ENCODE results near the gene RAB11FIP3.

Gene RAB11FIP3

DNA sequence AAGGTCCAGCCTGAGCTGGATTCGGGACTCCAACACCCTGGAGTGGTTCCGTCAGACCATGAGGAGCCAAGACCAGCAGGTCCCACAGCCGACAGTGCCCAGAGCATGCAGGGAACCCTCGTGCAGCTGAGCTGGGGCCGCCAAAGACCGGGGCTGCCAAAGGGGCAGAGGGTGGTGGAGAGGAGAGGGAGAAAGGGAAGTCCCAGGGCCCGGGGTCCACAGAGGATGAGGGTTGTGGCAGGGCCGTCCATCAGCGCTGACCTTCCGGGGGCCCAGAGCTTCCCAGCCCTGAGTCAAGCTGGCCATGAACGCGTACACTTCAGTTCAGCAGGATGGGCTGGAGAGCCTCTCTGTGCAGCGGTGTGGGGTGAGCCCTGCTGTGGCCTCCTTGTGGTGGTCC, 95.4 kb downstream of the RAB11FIP3 start:
- peaks cover 41 to 67% of the 10 kb centered on the region in 2 experiments for H3K36me3 ChIP-seq (ENCODE audit: control insufficient read depth in 1 of 2, insufficient read depth in 2 of 2, low read depth in 1 of 2, low read length in 2 of 2)
- H3K4ac ChIP-seq (ENCODE audit: low read depth in 1 of 2, low read length in 2 of 2) = no peak overlapping the region
- no peak for DNase-seq
- no peak overlapping the region for H4K8ac ChIP-seq (ENCODE audit: low read length)
- no peak overlapping the region for H2BK120ac ChIP-seq (ENCODE audit: low read depth, low read length)
- no peak overlapping the region for H3K14ac ChIP-seq (ENCODE audit: low read length in 2 of 2)
- no peak overlapping the region for H2AFZ ChIP-seq (ENCODE audit: low read depth, low read length)
- no peaks in the 10 kb centered on the region for H3K9me3 ChIP-seq (ENCODE audit: control insufficient read depth, low read length)
- no peak overlapping the region for H3K27ac ChIP-seq (ENCODE audit: low read length, poor library complexity, severe bottlenecking)
- WGBS = 96% methylated on average over 13 of the region's 13 CpGs
- no peaks in the 10 kb centered on the region for H3K27me3 ChIP-seq (ENCODE audit: control insufficient read depth in 1 of 2, insufficient read depth in 1 of 2, low read length in 2 of 2)
- H3K23ac ChIP-seq (ENCODE audit: low read length in 2 of 2) = no peak overlapping the region
- no peak overlapping the region for H2BK15ac ChIP-seq (ENCODE audit: low read depth, poor library complexity, severe bottlenecking)
- H3K4me2 ChIP-seq (ENCODE audit: low read length, poor library complexity, severe bottlenecking) = no peak overlapping the region
- H3K79me1 ChIP-seq (replicated peaks; ENCODE audit: low read length, poor library complexity, severe bottlenecking) = peaks cover 13% of the 10 kb centered on the region
- peaks cover 19% of the 10 kb centered on the region for H3K4me1 ChIP-seq (ENCODE audit: control insufficient read depth, insufficient read depth, low read depth, low read length)
- no peak overlapping the region for H4K91ac ChIP-seq (ENCODE audit: low read length)
- no peak overlapping the region for H2BK12ac ChIP-seq (ENCODE audit: low read length in 2 of 2)
- H2AK5ac ChIP-seq (ENCODE audit: low read length, severe bottlenecking) = no peak overlapping the region
- H3K9ac ChIP-seq (ENCODE audit: low read length) = no peak overlapping the region
- H3K18ac ChIP-seq (ENCODE audit: low read depth in 1 of 2, low read length in 2 of 2) = no peak overlapping the region
- H2BK5ac ChIP-seq (ENCODE audit: low read depth, low read length, poor library complexity, severe bottlenecking) = no peak overlapping the region
- H3K4me3 ChIP-seq (ENCODE audit: insufficient read depth in 1 of 2, low read depth in 1 of 2, low read length in 2 of 2) = no peak overlapping the region

DNA sequence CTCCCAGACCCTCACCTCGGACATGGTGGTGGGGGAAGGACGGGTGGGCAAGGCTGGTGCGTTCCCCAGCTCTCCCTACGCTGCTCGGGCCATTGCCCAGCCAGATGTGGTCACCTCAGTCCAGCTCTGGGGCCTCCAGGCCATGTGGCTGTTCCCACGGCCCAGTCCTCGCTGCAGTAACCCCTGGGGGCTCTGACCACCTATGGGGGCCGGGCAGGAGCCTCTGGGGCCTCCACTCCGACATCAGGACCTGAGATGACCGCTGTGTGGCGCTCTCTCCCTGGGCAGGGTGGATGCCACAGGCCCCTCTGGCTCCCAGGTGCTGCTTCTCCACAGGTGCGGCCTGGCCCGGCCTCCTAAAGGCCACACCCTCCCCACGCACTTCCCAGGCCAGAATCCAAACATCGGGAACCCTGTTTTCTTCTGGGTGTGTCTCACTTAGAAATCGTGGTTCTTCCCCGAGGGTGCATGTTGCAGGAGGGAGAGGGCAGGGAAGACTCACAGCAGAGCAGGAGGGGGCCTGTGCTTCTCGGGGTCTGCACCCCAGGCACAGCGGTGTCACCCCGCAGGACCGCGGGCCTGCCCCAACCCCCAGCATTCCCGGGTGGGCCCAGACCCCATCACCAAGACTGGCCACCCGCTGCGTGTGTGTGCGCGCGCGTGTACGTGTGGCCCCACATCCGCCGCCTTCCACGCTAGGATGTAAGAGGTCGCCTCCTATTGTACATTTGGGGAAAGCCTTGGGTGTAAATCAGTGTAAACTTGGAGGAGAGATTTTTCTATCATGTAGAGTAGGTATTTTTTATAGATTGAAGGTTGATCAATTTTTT, 96.1 kb downstream of the RAB11FIP3 start:
- peak overlapping the region; percentile 8 for H2BK15ac ChIP-seq (ENCODE audit: low read depth, poor library complexity, severe bottlenecking)
- H2BK5ac ChIP-seq (ENCODE audit: low read depth, low read length, poor library complexity, severe bottlenecking) = no peak overlapping the region
- H3K4ac ChIP-seq (ENCODE audit: low read depth in 1 of 2, low read length in 2 of 2) = no peak overlapping the region
- H3K79me1 ChIP-seq (replicated peaks; ENCODE audit: low read length, poor library complexity, severe bottlenecking) = peaks cover 13% of the 10 kb centered on the region
- no peak overlapping the region for H2BK120ac ChIP-seq (ENCODE audit: low read depth, low read length)
- no peak overlapping the region for H2BK12ac ChIP-seq (ENCODE audit: low read length in 2 of 2)
- H2AFZ ChIP-seq (ENCODE audit: low read depth, low read length) = no peak overlapping the region
- H3K18ac ChIP-seq (ENCODE audit: low read depth in 1 of 2, low read length in 2 of 2) = no peak overlapping the region
- H3K4me1 ChIP-seq (ENCODE audit: control insufficient read depth, insufficient read depth, low read depth, low read length) = peaks cover 26% of the 10 kb centered on the region
- no peak overlapping the region for H4K91ac ChIP-seq (ENCODE audit: low read length)
- H3K4me3 ChIP-seq (ENCODE audit: insufficient read depth in 1 of 2, low read depth in 1 of 2, low read length in 2 of 2) = no peak overlapping the region
- peaks cover 36 to 63% of the 10 kb centered on the region in 2 experiments for H3K36me3 ChIP-seq (ENCODE audit: control insufficient read depth in 1 of 2, insufficient read depth in 2 of 2, low read depth in 1 of 2, low read length in 2 of 2)
- no peak overlapping the region for H3K4me2 ChIP-seq (ENCODE audit: low read length, poor library complexity, severe bottlenecking)
- no peak overlapping the region for H3K9ac ChIP-seq (ENCODE audit: low read length)
- no peaks in the 10 kb centered on the region for H3K9me3 ChIP-seq (ENCODE audit: control insufficient read depth, low read length)
- H3K27ac ChIP-seq (ENCODE audit: low read length, poor library complexity, severe bottlenecking) = no peak overlapping the region
- WGBS = 89% methylated on average over 33 of the region's 34 CpGs
- peak overlapping the region; percentile 2 for H4K8ac ChIP-seq (ENCODE audit: low read length)
- H2AK5ac ChIP-seq (ENCODE audit: low read length, severe bottlenecking) = no peak overlapping the region
- no peak for DNase-seq
- H3K14ac ChIP-seq (ENCODE audit: low read length in 2 of 2) = no peak overlapping the region
- H3K23ac ChIP-seq (ENCODE audit: low read length in 2 of 2) = no peak overlapping the region
- H3K27me3 ChIP-seq (ENCODE audit: control insufficient read depth in 1 of 2, insufficient read depth in 1 of 2, low read length in 2 of 2) = no peaks in the 10 kb centered on the region

DNA sequence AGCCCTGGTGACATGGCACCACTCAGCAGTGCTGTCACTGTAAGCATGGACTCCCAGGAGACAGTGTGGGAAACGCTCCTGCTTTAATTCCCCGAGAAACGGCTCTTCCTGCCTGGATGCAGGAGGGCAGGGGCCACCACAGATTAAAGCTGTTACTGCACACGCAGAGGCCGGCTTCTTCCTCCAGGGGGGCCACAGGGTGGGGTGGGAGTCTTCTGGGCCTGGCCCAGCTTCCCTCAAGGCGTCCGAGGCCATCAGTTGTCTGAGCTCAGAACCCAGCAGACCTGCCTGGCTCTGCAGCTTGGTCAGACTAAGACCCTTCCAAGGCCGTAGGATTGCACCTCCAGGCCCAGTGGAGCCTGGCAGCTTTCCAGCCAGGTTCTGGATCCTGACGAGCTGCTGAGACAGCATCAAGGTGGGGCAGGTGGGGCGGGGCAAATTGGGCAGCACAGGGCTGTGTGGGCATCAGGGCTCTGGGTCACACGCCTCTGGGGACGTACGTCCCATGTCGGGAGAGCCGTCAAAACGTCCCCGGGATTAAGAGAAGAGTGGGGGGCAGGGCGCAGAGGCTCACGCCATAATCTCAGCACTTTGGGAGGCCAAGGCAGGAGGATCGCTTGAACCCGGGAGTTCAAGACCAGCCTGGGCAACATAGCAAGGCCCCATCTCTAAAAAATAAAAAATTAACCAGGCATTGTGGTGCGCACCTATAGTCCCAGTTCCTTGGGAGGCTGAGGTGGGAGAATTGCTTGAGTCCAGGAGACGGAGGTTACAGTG, 97.1 kb downstream of the RAB11FIP3 start:
- no peak for DNase-seq
- Histone ChIP-seq H2BK120ac (ENCODE audit: low read depth, low read length) (no peak overlapping the region), H3K27ac (ENCODE audit: low read length, poor library complexity, severe bottlenecking) (no peak overlapping the region), H2BK15ac (ENCODE audit: low read depth, poor library complexity, severe bottlenecking) (no peak overlapping the region), H2BK12ac (ENCODE audit: low read length in 2 of 2) (no peak overlapping the region), H3K36me3 (ENCODE audit: control insufficient read depth in 1 of 2, insufficient read depth in 2 of 2, low read depth in 1 of 2, low read length in 2 of 2) (peaks cover 30 to 54% of the 10 kb centered on the region in 2 experiments), H3K27me3 (ENCODE audit: control insufficient read depth in 1 of 2, insufficient read depth in 1 of 2, low read length in 2 of 2) (no peaks in the 10 kb centered on the region), H3K9me3 (ENCODE audit: control insufficient read depth, low read length) (no peaks in the 10 kb centered on the region), H3K4me3 (ENCODE audit: insufficient read depth in 1 of 2, low read depth in 1 of 2, low read length in 2 of 2) (no peak overlapping the region), H2AK5ac (ENCODE audit: low read length, severe bottlenecking) (no peak overlapping the region), H3K23ac (ENCODE audit: low read length in 2 of 2) (no peak overlapping the region), H3K79me1 (replicated peaks; ENCODE audit: low read length, poor library complexity, severe bottlenecking) (peaks cover 13% of the 10 kb centered on the region), H2AFZ (ENCODE audit: low read depth, low read length) (no peak overlapping the region), H3K4ac (ENCODE audit: low read depth in 1 of 2, low read length in 2 of 2) (no peak overlapping the region), H2BK5ac (ENCODE audit: low read depth, low read length, poor library complexity, severe bottlenecking) (no peak overlapping the region), H3K14ac (ENCODE audit: low read length in 2 of 2) (no peak overlapping the region), H3K4me1 (ENCODE audit: control insufficient read depth, insufficient read depth, low read depth, low read length) (peaks cover 28% of the 10 kb centered on the region), H4K91ac (ENCODE audit: low read length) (no peak overlapping the region), H4K8ac (ENCODE audit: low read length) (peak overlapping the region; percentile 50), H3K9ac (ENCODE audit: low read length) (no peak overlapping the region), H3K4me2 (ENCODE audit: low read length, poor library complexity, severe bottlenecking) (no peak overlapping the region), H3K18ac (ENCODE audit: low read depth in 1 of 2, low read length in 2 of 2) (no peak overlapping the region)
- 84% methylated on average over 23 of the region's 23 CpGs for WGBS

DNA sequence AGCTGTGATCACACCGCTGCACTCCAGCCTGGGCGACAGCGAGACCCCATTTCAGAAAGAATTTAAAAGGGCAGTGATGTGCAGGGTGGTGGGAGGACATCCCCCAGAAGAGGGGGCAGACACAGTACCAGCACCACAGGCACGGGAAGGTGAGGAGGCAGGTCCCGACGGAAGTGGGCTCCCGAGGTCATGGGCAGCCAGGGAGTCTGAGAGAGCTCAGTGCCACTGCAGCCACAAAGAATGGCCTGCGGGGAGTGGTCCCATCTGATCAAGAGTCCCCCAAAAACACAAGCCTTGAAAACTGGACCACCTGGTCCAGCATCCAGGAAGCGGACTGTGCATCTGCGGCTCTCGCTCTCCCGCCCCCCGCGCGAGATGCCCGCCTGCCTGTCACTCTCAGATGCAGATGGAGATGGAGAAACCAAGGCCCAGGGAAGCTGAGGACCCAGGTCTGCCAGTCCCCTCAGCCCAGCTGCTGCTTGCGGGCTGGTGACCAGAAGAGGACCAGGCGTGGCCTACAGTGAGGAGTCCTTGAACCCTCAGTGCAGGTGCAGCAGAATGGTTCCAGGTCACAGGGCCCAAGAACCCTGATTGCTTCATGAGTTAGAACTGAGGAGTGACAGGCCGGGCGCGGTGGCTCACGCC, 97.8 kb downstream of the RAB11FIP3 start:
- Histone ChIP-seq H3K4me1 (ENCODE audit: control insufficient read depth, insufficient read depth, low read depth, low read length) (peaks cover 28% of the 10 kb centered on the region), H4K8ac (ENCODE audit: low read length) (no peak overlapping the region), H4K91ac (ENCODE audit: low read length) (no peak overlapping the region), H2BK12ac (ENCODE audit: low read length in 2 of 2) (no peak overlapping the region), H3K27me3 (ENCODE audit: control insufficient read depth in 1 of 2, insufficient read depth in 1 of 2, low read length in 2 of 2) (no peaks in the 10 kb centered on the region), H2BK15ac (ENCODE audit: low read depth, poor library complexity, severe bottlenecking) (no peak overlapping the region), H2AK5ac (ENCODE audit: low read length, severe bottlenecking) (no peak overlapping the region), H3K4me3 (ENCODE audit: insufficient read depth in 1 of 2, low read depth in 1 of 2, low read length in 2 of 2) (no peak overlapping the region), H3K27ac (ENCODE audit: low read length, poor library complexity, severe bottlenecking) (no peak overlapping the region), H2BK120ac (ENCODE audit: low read depth, low read length) (no peak overlapping the region), H3K9me3 (ENCODE audit: control insufficient read depth, low read length) (no peaks in the 10 kb centered on the region), H3K4ac (ENCODE audit: low read depth in 1 of 2, low read length in 2 of 2) (no peak overlapping the region), H2AFZ (ENCODE audit: low read depth, low read length) (no peak overlapping the region), H2BK5ac (ENCODE audit: low read depth, low read length, poor library complexity, severe bottlenecking) (no peak overlapping the region), H3K23ac (ENCODE audit: low read length in 2 of 2) (no peak overlapping the region), H3K79me1 (replicated peaks; ENCODE audit: low read length, poor library complexity, severe bottlenecking) (peaks cover 13% of the 10 kb centered on the region), H3K36me3 (ENCODE audit: control insufficient read depth in 1 of 2, insufficient read depth in 2 of 2, low read depth in 1 of 2, low read length in 2 of 2) (peaks cover 30 to 53% of the 10 kb centered on the region in 2 experiments), H3K18ac (ENCODE audit: low read depth in 1 of 2, low read length in 2 of 2) (no peak overlapping the region), H3K14ac (ENCODE audit: low read length in 2 of 2) (no peak overlapping the region), H3K4me2 (ENCODE audit: low read length, poor library complexity, severe bottlenecking) (no peak overlapping the region), H3K9ac (ENCODE audit: low read length) (no peak overlapping the region)
- 95% methylated on average over 22 of the region's 22 CpGs for WGBS
- DNase-seq = no peak

Data from mesenchymal stem cell (in vitro differentiated cells and primary cell).